ENCODE data around the gene SEMA4D.
"Not testable (repeated sequence)": the region's sequence is repeated elsewhere in the genome, so short reads cannot be mapped to it uniquely, and the experiment has no call there.

The SEMA4D gene

GRCh38 chr9:89482901-89483361 lies 15.0 kb downstream of the SEMA4D start:
- H4K20me1 ChIP-seq (ENCODE audit: insufficient read depth, low read length) = no peaks in the 10 kb centered on the region
- H3K27ac ChIP-seq (ENCODE audit: low read length) = no peak overlapping the region
- H3K27me3 ChIP-seq (ENCODE audit: low read depth, low read length) = no peaks in the 10 kb centered on the region
- H3K79me2 ChIP-seq (ENCODE audit: low read length) = peaks cover 21% of the 10 kb centered on the region
- no peak overlapping the region for H3K4me2 ChIP-seq (ENCODE audit: low read length)
- H3K9me3 ChIP-seq (ENCODE audit: insufficient read depth, low read length) = no peaks in the 10 kb centered on the region
- no peak overlapping the region for H2AFZ ChIP-seq (ENCODE audit: low read depth, low read length)
- H3K4me3 ChIP-seq (ENCODE audit: low read length) = no peak overlapping the region
- H3K36me3 ChIP-seq (replicated peaks; ENCODE audit: low read depth, low read length) = peaks cover 9% of the 10 kb centered on the region
- no peak for TF ChIP-seq CTCF (IDR thresholded peaks at IDR 0.05; ENCODE audit: low read depth, low read length)
- TF ChIP-seq EZH2phosphoT487 (IDR thresholded peaks at IDR 0.05; ENCODE audit: low read depth) = no peak
- H3K4me1 ChIP-seq (ENCODE audit: low read length) = peaks cover 16% of the 10 kb centered on the region
- H3K9ac ChIP-seq (ENCODE audit: low read length) = no peak overlapping the region

DNA sequence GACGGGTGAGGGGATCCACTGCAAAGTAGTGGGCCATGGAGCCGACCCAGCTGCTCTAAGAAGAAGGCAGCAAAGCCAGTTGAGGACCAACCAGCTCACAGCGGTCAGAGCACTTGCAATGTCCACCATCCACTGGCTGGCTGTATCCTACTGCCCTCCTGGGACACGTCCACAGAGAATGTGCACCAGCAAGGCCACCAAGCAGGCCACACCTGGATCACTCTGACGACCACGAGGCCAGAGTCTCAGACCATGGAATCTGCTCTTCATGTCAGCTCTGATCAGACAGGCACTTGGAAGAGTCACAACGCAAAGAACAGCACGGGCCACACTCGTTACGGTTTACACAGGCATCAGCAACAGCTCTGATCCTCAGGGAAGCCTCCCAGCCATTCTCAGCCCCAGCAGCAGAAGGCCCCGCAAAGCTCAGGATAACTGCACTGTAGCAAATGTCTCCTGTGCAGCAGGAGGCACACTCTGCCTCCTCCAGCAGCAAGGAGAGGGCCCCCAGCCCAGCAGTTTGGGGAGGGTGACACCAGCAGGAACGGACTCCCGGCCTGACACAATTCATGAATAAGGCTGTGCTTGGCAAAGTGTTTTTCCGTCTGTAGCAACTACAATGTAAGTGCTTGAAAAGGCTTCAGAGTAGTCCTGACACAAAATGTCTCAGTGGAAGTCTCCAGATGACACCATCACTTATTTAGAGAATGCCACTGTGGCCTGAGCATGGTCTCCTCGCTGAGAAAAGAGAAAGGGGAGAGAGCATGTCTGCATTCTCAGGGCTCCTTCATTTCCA lies 15.7 kb downstream of the SEMA4D start:
- no peak for TF ChIP-seq EZH2phosphoT487 (IDR thresholded peaks at IDR 0.05; ENCODE audit: low read depth)
- TF ChIP-seq CTCF (IDR thresholded peaks at IDR 0.05; ENCODE audit: low read depth, low read length) = no peak
- no peaks in the 10 kb centered on the region for H4K20me1 ChIP-seq (ENCODE audit: insufficient read depth, low read length)
- H3K4me2 ChIP-seq (ENCODE audit: low read length) = no peak overlapping the region
- H3K27ac ChIP-seq (ENCODE audit: low read length) = no peak overlapping the region
- no peak overlapping the region for H3K4me3 ChIP-seq (ENCODE audit: low read length)
- H3K27me3 ChIP-seq (ENCODE audit: low read depth, low read length) = no peaks in the 10 kb centered on the region
- H3K9ac ChIP-seq (ENCODE audit: low read length) = no peak overlapping the region
- H3K36me3 ChIP-seq (replicated peaks; ENCODE audit: low read depth, low read length) = peaks cover 9% of the 10 kb centered on the region
- H2AFZ ChIP-seq (ENCODE audit: low read depth, low read length) = no peak overlapping the region
- no peaks in the 10 kb centered on the region for H3K9me3 ChIP-seq (ENCODE audit: insufficient read depth, low read length)
- peaks cover 19% of the 10 kb centered on the region for H3K79me2 ChIP-seq (ENCODE audit: low read length)
- peaks cover 16% of the 10 kb centered on the region for H3K4me1 ChIP-seq (ENCODE audit: low read length)

DNA sequence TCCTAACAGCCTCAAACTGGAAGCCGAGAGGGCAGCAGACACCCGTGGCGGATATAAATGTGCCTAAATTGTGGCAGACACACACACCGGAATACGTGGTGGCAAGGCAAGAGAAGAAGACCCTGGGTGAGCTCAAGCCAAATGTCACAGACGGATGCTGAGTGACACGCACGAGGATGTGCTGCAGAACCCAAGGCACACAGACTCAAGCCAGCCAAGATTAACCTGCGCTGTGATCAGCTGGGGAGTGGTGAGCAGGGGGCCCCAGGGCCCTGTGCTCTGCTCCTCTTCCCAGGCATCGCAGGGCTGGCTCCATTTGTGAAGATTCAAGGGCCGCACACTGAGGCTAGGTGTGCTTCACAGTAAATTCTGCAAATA lies 16.4 kb downstream of the SEMA4D start:
- Histone ChIP-seq H3K4me2 (ENCODE audit: low read length) (no peak overlapping the region), H3K9me3 (ENCODE audit: insufficient read depth, low read length) (no peaks in the 10 kb centered on the region), H3K36me3 (replicated peaks; ENCODE audit: low read depth, low read length) (peaks cover 9% of the 10 kb centered on the region), H2AFZ (ENCODE audit: low read depth, low read length) (no peak overlapping the region), H3K27me3 (ENCODE audit: low read depth, low read length) (no peaks in the 10 kb centered on the region), H3K4me1 (ENCODE audit: low read length) (peaks cover 16% of the 10 kb centered on the region), H3K27ac (ENCODE audit: low read length) (no peak overlapping the region), H4K20me1 (ENCODE audit: insufficient read depth, low read length) (no peaks in the 10 kb centered on the region), H3K9ac (ENCODE audit: low read length) (no peak overlapping the region), H3K79me2 (ENCODE audit: low read length) (peaks cover 19% of the 10 kb centered on the region), H3K4me3 (ENCODE audit: low read length) (no peak overlapping the region)
- no peak for TF ChIP-seq EZH2phosphoT487 (IDR thresholded peaks at IDR 0.05; ENCODE audit: low read depth)
- TF ChIP-seq CTCF (IDR thresholded peaks at IDR 0.05; ENCODE audit: low read depth, low read length) = no peak

DNA sequence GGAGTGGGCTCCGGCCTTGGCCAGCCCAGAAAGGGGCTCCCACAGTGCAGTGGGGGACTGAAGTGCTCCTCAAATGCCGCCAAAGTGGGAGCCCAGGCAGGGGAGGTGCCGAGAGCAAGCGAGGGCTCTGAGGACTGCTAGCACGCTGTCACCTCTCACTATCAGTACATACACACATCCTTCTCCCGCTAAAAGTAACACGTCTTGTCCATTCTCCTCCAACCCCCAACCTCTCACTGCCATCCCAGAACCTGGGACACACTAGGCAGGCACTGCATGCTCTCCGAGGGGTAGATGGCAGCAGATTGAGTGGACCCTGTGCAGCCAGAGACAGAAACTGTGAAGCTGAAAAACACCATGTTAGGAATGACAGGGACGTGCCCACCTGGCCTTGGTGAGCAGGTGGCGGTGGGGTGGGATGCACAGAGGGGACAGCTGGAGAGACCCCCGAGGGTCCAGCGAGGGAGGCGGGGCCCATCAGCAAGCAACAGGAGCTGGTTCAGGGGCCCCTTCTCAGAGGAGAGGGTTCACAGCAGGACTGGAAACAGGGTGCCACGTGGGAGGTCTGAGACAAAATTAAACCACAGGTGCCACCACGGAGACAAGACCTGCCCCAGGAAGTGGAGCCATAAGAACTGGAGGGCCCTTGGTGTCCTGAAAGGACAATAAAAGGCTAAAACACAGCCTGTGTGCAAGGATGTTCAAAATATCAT lies 16.9 kb downstream of the SEMA4D start:
- peaks cover 7% of the 10 kb centered on the region for H3K36me3 ChIP-seq (replicated peaks; ENCODE audit: low read depth, low read length)
- no peak overlapping the region for H3K4me3 ChIP-seq (ENCODE audit: low read length)
- no peak overlapping the region for H3K9ac ChIP-seq (ENCODE audit: low read length)
- no peak overlapping the region for H3K4me2 ChIP-seq (ENCODE audit: low read length)
- TF ChIP-seq EZH2phosphoT487 (IDR thresholded peaks at IDR 0.05; ENCODE audit: low read depth) (no peak), CTCF (IDR thresholded peaks at IDR 0.05; ENCODE audit: low read depth, low read length) (no peak)
- peaks cover 16% of the 10 kb centered on the region for H3K4me1 ChIP-seq (ENCODE audit: low read length)
- H3K79me2 ChIP-seq (ENCODE audit: low read length) = peaks cover 19% of the 10 kb centered on the region
- no peak overlapping the region for H2AFZ ChIP-seq (ENCODE audit: low read depth, low read length)
- no peak overlapping the region for H3K27ac ChIP-seq (ENCODE audit: low read length)
- no peaks in the 10 kb centered on the region for H3K27me3 ChIP-seq (ENCODE audit: low read depth, low read length)
- H4K20me1 ChIP-seq (ENCODE audit: insufficient read depth, low read length) = no peaks in the 10 kb centered on the region
- no peaks in the 10 kb centered on the region for H3K9me3 ChIP-seq (ENCODE audit: insufficient read depth, low read length)

DNA sequence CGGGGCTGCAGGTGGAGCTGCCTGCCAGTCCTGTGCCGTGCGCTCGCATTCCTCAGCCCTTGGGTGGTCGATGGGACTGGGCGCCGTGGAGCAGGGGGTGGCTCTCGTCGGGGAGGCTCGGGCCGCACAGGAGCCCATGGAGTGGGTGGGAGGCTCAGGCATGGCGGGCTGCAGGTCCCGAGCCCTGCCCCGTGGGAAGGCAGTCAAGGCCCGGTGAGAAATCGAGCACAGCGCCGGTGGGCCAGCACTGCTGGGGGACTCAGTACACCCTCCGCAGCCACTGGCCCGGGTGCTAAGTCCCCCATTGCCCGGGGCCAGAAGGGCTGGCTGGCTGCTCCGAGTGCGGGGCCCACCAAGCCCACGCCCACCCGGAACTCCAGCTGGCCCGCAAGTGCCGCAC lies 17.5 kb downstream of the SEMA4D start:
- not testable (repeated sequence) for H3K4me3 ChIP-seq (ENCODE audit: low read length); H3K27ac ChIP-seq (ENCODE audit: low read length); H3K27me3 ChIP-seq (ENCODE audit: low read depth, low read length); H2AFZ ChIP-seq (ENCODE audit: low read depth, low read length); H4K20me1 ChIP-seq (ENCODE audit: insufficient read depth, low read length); H3K9me3 ChIP-seq (ENCODE audit: insufficient read depth, low read length); H3K4me2 ChIP-seq (ENCODE audit: low read length); H3K36me3 ChIP-seq (replicated peaks; ENCODE audit: low read depth, low read length); H3K9ac ChIP-seq (ENCODE audit: low read length)
- H3K4me1 ChIP-seq (ENCODE audit: low read length) = peaks cover 16% of the 10 kb centered on the region
- peaks cover 19% of the 10 kb centered on the region for H3K79me2 ChIP-seq (ENCODE audit: low read length)

GRCh38 chr9:89479669-89480011 lies 18.3 kb downstream of the SEMA4D start:
- H3K36me3 ChIP-seq (replicated peaks; ENCODE audit: low read depth, low read length); H3K4me3 ChIP-seq (ENCODE audit: low read length); H4K20me1 ChIP-seq (ENCODE audit: insufficient read depth, low read length); H3K4me2 ChIP-seq (ENCODE audit: low read length); H3K27me3 ChIP-seq (ENCODE audit: low read depth, low read length); H2AFZ ChIP-seq (ENCODE audit: low read depth, low read length); H3K9ac ChIP-seq (ENCODE audit: low read length); H3K27ac ChIP-seq (ENCODE audit: low read length); H3K9me3 ChIP-seq (ENCODE audit: insufficient read depth, low read length): not testable (repeated sequence)
- Histone ChIP-seq H3K4me1 (ENCODE audit: low read length) (peaks cover 11% of the 10 kb centered on the region), H3K79me2 (ENCODE audit: low read length) (peaks cover 17% of the 10 kb centered on the region)
